ENCODE measurements around the gene TSPAN31.

TSPAN31 gene

DNA sequence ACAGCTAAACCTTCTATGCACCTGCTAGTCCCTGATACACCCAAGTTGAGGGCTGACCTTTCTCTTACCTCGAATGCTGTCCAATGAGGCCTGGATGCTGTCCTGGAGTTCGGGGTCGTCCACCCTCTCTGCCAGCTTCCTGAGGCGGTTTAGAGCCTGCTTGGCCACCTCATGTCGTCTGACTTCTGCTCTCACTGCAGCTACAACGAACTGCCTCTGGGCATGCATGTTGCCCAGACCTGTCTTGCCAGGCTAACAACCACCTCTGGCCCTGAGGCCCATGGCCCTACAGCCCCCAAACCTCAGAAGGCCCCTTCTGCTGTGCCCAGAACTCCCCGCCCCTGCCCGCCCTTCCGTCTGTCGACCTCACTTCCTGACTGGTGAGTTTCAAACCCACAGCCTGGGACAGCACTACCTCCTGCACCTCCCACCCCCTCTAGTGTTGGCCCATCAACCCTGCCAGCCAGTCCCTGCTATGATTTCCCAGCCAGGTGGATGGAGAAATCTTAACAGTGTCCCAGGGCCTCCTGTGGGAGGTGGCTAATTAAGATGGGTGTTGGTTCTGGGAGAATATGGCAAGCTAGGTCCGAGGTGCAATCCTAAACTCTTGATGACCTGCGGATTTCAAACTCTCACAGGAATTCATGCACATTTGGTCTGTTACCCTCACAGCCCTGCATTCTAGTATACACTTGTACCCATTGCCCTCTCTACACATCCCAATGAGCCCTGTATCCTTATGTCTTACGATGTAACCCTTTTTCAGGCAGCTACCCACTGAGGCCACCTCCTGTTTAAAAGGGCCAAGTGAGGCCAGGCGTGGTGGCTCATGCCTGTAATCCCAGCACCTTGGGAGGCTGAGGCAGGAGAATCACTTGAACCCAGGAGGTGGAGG lies 2.7 kb upstream of the TSPAN31 start:
- DNase-seq (ENCODE audit: low read depth) = peak; percentile 55
- H3K4me3 ChIP-seq (ENCODE audit: low read depth, low read length) = peak overlapping the region; percentile 62
- TF ChIP-seq, protein P1, sequence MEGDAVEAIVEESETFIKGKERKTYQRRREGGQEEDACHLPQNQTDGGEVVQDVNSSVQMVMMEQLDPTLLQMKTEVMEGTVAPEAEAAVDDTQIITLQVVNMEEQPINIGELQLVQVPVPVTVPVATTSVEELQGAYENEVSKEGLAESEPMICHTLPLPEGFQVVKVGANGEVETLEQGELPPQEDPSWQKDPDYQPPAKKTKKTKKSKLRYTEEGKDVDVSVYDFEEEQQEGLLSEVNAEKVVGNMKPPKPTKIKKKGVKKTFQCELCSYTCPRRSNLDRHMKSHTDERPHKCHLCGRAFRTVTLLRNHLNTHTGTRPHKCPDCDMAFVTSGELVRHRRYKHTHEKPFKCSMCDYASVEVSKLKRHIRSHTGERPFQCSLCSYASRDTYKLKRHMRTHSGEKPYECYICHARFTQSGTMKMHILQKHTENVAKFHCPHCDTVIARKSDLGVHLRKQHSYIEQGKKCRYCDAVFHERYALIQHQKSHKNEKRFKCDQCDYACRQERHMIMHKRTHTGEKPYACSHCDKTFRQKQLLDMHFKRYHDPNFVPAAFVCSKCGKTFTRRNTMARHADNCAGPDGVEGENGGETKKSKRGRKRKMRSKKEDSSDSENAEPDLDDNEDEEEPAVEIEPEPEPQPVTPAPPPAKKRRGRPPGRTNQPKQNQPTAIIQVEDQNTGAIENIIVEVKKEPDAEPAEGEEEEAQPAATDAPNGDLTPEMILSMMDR (IDR thresholded peaks at IDR 0.05; ENCODE audit: low read depth, low read length, missing control alignments) = peak; percentile 67

DNA sequence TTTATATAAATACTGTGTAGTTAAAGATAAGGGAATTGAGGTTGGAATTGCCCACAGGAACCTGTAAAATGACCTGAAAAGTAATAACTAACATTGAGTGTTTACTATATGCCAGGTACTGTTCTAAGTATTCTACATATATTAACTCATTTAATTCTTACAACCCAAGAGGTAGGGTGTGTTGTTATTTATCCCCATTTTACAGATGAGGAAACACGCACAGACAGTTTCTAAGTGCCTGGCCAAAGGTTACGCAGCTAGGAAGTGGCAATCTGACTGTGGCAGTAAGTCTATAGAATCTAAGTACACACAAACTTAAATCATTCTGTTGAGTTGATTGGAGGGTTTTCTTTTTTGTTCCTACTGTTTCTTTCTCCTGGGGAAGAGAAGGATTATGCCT lies 1.1 kb upstream of the TSPAN31 start:
- no peak for DNase-seq (ENCODE audit: low read depth)
- H3K4me3 ChIP-seq (ENCODE audit: low read depth, low read length) = peak overlapping the region; percentile 84; the same call in 1 of the 2 replicates
- TF ChIP-seq, protein P1 (IDR thresholded peaks at IDR 0.05; ENCODE audit: low read depth, low read length, missing control alignments) = no peak

DNA sequence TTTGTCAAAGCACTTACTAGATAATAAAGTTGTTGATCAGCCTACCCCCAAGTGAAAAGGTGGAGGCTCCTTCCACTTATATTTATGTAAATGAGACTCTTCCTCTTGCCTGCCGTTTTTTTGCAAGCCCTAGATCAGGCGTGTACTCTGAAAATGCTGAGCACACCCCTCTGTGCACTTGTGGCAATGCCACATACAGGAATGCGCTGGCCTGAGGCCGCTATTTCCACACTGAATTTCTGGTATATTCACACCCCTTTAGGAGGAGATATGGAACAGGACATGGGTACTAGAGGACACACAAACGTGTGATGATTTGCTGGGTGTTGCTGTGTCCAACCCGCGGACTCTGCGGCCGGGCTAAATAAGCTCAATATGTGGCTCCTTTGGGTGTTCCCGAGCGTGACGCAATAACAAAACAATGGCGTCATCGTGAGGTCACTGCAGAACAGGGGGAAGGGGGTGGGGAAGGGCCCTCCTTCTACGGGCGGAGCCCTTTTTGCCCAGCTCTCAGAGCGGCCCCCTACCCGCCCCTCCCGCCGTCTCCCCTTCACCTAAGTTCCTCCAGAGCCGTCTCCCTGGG lies 554 bp upstream of the TSPAN31 start:
- peak overlapping the region; percentile 84 for H3K4me3 ChIP-seq (ENCODE audit: low read depth, low read length)
- DNase-seq (ENCODE audit: low read depth) = no peak
- TF ChIP-seq, protein P1 (IDR thresholded peaks at IDR 0.05; ENCODE audit: low read depth, low read length, missing control alignments) = no peak

DNA sequence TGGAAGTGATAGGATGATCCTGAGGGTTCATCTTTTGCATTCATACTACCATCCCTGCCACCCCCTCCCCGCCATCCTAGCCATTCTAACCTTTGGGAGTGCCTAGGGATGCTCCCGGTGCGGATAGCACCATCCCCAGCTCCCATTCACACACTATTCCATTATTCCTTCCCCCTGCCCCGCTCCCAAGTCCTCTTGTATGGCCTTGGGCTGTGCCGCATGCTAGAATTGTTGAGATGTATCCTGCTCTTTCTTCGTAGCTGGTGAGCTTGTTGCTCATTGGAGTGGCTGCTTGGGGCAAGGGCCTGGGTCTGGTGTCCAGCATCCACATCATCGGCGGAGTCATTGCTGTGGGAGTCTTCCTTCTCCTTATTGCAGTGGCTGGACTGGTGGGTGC lies 644 bp downstream of the TSPAN31 start:
- TF ChIP-seq, protein P1 (IDR thresholded peaks at IDR 0.05; ENCODE audit: low read depth, low read length, missing control alignments) = no peak
- H3K4me3 ChIP-seq (ENCODE audit: low read depth, low read length) = peak overlapping the region; percentile 84
- no peak for DNase-seq (ENCODE audit: low read depth)

DNA sequence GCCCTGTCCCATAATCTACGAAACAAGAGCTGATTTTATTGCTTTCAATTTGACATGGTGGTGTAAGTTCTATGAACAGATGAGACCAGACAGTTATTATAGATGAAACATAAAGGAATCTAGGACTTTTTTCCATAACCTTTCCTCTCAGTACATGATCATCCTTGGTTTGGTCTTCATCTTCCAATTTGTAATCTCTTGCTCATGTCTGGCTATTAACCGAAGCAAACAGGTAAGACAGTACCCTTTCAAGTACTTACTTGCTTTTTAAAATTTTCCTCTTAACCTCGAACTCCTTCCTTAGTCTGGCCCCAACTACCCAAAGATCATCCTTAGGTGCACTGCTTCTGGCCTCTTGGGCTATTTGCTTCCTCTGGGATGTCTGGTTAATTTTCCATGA lies 1.2 kb downstream of the TSPAN31 start:
- H3K4me3 ChIP-seq (ENCODE audit: low read depth, low read length) = peak overlapping the region; percentile 84; the same call in 1 of the 2 replicates
- DNase-seq (ENCODE audit: low read depth) = no peak
- TF ChIP-seq, protein P1 (IDR thresholded peaks at IDR 0.05; ENCODE audit: low read depth, low read length, missing control alignments) = no peak

DNA sequence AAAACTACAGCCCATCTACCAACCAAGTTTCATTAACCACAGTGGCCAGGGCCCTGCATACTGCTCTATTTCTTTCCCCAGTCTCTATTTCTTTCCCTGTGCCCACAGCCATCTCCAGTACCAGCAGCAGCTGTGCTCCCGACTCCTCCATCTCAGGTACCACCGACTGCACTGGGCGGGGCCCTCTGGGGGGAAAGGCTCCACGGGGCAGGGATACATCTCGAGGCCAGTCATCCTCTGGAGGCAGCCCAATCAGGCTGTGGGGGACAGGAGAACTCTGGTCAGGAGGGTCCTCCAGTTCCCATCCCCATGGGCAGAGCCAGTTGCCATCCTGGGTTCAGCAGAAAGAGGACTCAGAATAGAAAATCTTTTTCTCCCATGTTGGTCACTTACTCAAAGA lies 4.2 kb downstream of the TSPAN31 start:
- no peak overlapping the region for H3K4me3 ChIP-seq (ENCODE audit: low read depth, low read length)
- TF ChIP-seq, protein P1 (IDR thresholded peaks at IDR 0.05; ENCODE audit: low read depth, low read length, missing control alignments) = no peak
- DNase-seq (ENCODE audit: low read depth) = no peak

All from GM12864 (cell line).